GM23248 (cell line): ENCODE data around the gene PPP1R3C.

Experiments
- EZH2 ChIP-seq: fragments of 200-600 bp; sonication (generic); IDR thresholded peaks from 2 replicates; pipeline ENCODE4 v1.6.1; 2018; ENCODE audit warnings: antibody characterized with exemption, mild to moderate bottlenecking; ENCODE audit not compliant: insufficient read depth, poor library complexity, severe bottlenecking
- EZH2phosphoT487 ChIP-seq: fragments of 200-600 bp; sonication (generic); IDR thresholded peaks from 2 replicates; pipeline ENCODE4 v1.6.1; 2018; ENCODE audit warnings: antibody characterized with exemption, moderate library complexity, mild to moderate bottlenecking, low read depth; ENCODE audit not compliant: insufficient read depth

DNA sequence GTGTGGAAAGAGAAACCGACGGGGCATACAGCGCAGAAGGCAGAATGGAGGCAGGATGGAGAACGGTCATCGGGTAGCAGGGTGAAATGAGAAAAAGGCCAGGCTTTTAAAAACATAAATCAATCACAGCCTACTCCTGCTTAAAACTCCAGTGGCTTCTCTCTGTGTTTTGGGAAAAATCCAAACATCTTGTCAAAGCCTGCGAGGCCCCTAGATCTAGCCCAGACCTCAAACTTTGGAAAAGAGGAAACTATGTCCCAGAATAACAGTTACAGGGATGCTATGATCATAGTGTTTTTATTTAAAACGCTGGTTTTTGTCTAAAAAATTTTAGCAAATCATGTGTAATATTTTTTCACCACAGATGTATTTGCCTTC, 41.1 kb downstream of the PPP1R3C start:
- no peak for TF ChIP-seq EZH2
- TF ChIP-seq EZH2phosphoT487, result no peak
